Uterus (tissue), 4 donors: ENCODE data around the gene RAB27A. TPM values are rescaled to one million over a fixed set of nuclear protein-coding genes. Genes with fewer than 3 reads are reported as not detected.
"Not testable (repeated sequence)": the region's sequence is repeated elsewhere in the genome, so short reads cannot be mapped to it uniquely, and the experiment has no call there.

Experiments
- DNase-seq, 2 donors: peaks; one replicate each; pipeline ENCODE4 v3.0.0-alpha.2; 2019 to 2020
- H3K27ac ChIP-seq, 2 donors: fragments of 200-600 bp; sonication (generic); 1 replicate in 1 of 2; 2 replicates in 1 of 2; pipeline ENCODE4 v1.5.1; 2016 to 2018
- H3K27me3 ChIP-seq, 2 donors: fragments of 200-600 bp; sonication (generic); one replicate each; pipeline ENCODE4 v1.5.1; 2018 to 2019; ENCODE audit warnings: control low read depth in 1 of 2
- H3K36me3 ChIP-seq, 2 donors: fragments of 200-600 bp; sonication (generic); one replicate each; pipeline ENCODE4 v1.5.1; 2019; ENCODE audit warnings: control low read depth in 1 of 2
- H3K4me1 ChIP-seq, 2 donors: fragments of 200-600 bp; sonication (generic); one replicate each; pipeline ENCODE4 v1.5.1; 2018 to 2019; ENCODE audit warnings: control low read depth in 1 of 2
- H3K4me3 ChIP-seq, 2 donors: fragments of 200-600 bp; sonication (generic); 1 replicate in 1 of 2; 2 replicates in 1 of 2; pipeline ENCODE4 v1.5.1; 2018 to 2019; ENCODE audit warnings: mild to moderate bottlenecking in 1 of 2
- H3K9me3 ChIP-seq, 2 donors: fragments of 200-600 bp; sonication (generic); one replicate each; pipeline ENCODE4 v1.5.1; 2019; ENCODE audit warnings: control low read depth in 1 of 2
- CTCF ChIP-seq, 4 experiments: fragments of 200-600 bp in 2 of 4; fragments of 450-650 bp in 2 of 4; sonication (generic) in 2 of 4; IDR thresholded peaks; one replicate each; pipeline ENCODE4 v1.5.1; 2016 to 2019; ENCODE audit warnings: antibody characterized with exemption in 4 of 4, mild to moderate bottlenecking in 2 of 4, moderate library complexity in 1 of 4
- POLR2A ChIP-seq, 2 donors: fragments of 450-650 bp; IDR thresholded peaks; one replicate each; pipeline ENCODE4 v1.6.1; 2016; ENCODE audit warnings: antibody characterized with exemption in 2 of 2, mild to moderate bottlenecking in 1 of 2, moderate library complexity in 1 of 2
- intact Hi-C: fragments of 100-400 bp; cut with DNase I; formaldehyde crosslinking; loops from one replicate; pipeline ENCODE4 v1.15.1; 2023; ENCODE audit warnings: low total_unique reads
- total RNA-seq, 4 donors: library from RNA; depleted of rRNA in 3 of 4; stranded (reverse); fragments of >200 nt in 3 of 4; gene quantifications; one replicate each; pipeline versions ENCODE4 v1.1.0 to v1.2.4, GENCODE V29; 2014 to 2023
- donor health status: DM: yes; HTN: yes; CAD: no.

Gene RAB27A
- total RNA-seq, 4 donors from 2014 or later: 6.4 to 32.9 (median 16.5) TPM

- Histone ChIP-seq H3K4me3 (no peak overlapping the region), H3K27me3 (no peaks in the 10 kb centered on the region), H3K4me1 (no peaks in the 10 kb centered on the region), H3K9me3 (no peaks in the 10 kb centered on the region), H3K27ac (no peak overlapping the region), H3K36me3 (no peaks in the 10 kb centered on the region)
- no peak for DNase-seq
- TF ChIP-seq POLR2A (IDR thresholded peaks at IDR 0.05): no peak
- no peak for TF ChIP-seq CTCF (IDR thresholded peaks at IDR 0.05)
- intact Hi-C loops: no loop called here
Measured at GRCh38 chr15:55281517-55282228, 7.9 kb downstream of the RAB27A start.

- H3K36me3 ChIP-seq, H3K4me1 ChIP-seq, H3K27ac ChIP-seq, H3K9me3 ChIP-seq, DNase-seq, H3K4me3 ChIP-seq, H3K27me3 ChIP-seq, intact Hi-C loops: not testable (repeated sequence)
Measured at GRCh38 chr15:55280589-55280988, 9.0 kb downstream of the RAB27A start.

- Histone ChIP-seq H3K4me3 (no peak overlapping the region), H3K9me3 (no peaks in the 10 kb centered on the region), H3K27me3 (no peaks in the 10 kb centered on the region), H3K36me3 (no peaks in the 10 kb centered on the region), H3K27ac (no peak overlapping the region), H3K4me1 (no peaks in the 10 kb centered on the region)
- DNase-seq: peak in 1 of 2 donors; percentile 34
- no peak for TF ChIP-seq CTCF (IDR thresholded peaks at IDR 0.05)
- no peak for TF ChIP-seq POLR2A (IDR thresholded peaks at IDR 0.05)
- intact Hi-C loops: no loop called here
Measured at GRCh38 chr15:55279746-55280351, 9.8 kb downstream of the RAB27A start.

- intact Hi-C loops: no loop called here
- no peaks in the 10 kb centered on the region for H3K36me3 ChIP-seq
- no peak overlapping the region for H3K4me3 ChIP-seq
- no peaks in the 10 kb centered on the region for H3K27me3 ChIP-seq
- no peak for TF ChIP-seq CTCF (IDR thresholded peaks at IDR 0.05)
- no peak for TF ChIP-seq POLR2A (IDR thresholded peaks at IDR 0.05)
- H3K27ac ChIP-seq: no peak overlapping the region
- no peaks in the 10 kb centered on the region for H3K9me3 ChIP-seq
- no peak for DNase-seq
- no peaks in the 10 kb centered on the region for H3K4me1 ChIP-seq
Measured at GRCh38 chr15:55279100-55279745, 10.4 kb downstream of the RAB27A start.

- Histone ChIP-seq H3K36me3 (no peaks in the 10 kb centered on the region), H3K27ac (no peak overlapping the region), H3K4me1 (no peaks in the 10 kb centered on the region), H3K27me3 (no peaks in the 10 kb centered on the region), H3K9me3 (no peaks in the 10 kb centered on the region), H3K4me3 (no peak overlapping the region)
- TF ChIP-seq CTCF (IDR thresholded peaks at IDR 0.05) (no peak), POLR2A (IDR thresholded peaks at IDR 0.05) (no peak)
- no peak for DNase-seq
- intact Hi-C loops: no loop called here
Measured at GRCh38 chr15:55277715-55278114, 11.9 kb downstream of the RAB27A start.
